ENCODE data around the gene ASIC2.
A peak's percentile ranks its signal among the peaks of the same experiment; 100 is the strongest.

Gene ASIC2

GRCh38 chr17:33113276-33113990 lies 179.7 kb downstream of the ASIC2 start:
- DNase-seq, result peak; percentile 41

GRCh38 chr17:33112763-33113162 lies 180.3 kb downstream of the ASIC2 start:
- peak; percentile 8 for DNase-seq

GRCh38 chr17:33109336-33110072 lies 183.6 kb downstream of the ASIC2 start:
- no peak for DNase-seq

GRCh38 chr17:33106525-33107165 lies 186.4 kb downstream of the ASIC2 start:
- DNase-seq, result peak; percentile 14

- no peak for DNase-seq
Measured at GRCh38 chr17:33105911-33106310, 187.2 kb downstream of the ASIC2 start.

- DNase-seq, result no peak
Measured at GRCh38 chr17:33099906-33100305, 193.2 kb downstream of the ASIC2 start.

- no peak for DNase-seq
Measured at GRCh38 chr17:33099252-33099651, 193.8 kb downstream of the ASIC2 start.

GRCh38 chr17:33097411-33097810 lies 195.7 kb downstream of the ASIC2 start:
- no peak for DNase-seq

GRCh38 chr17:33096161-33096560 lies 196.9 kb downstream of the ASIC2 start:
- DNase-seq, result no peak

- DNase-seq, result no peak
Measured at GRCh38 chr17:33091271-33091670, 201.8 kb downstream of the ASIC2 start.

- DNase-seq, result no peak
Measured at GRCh38 chr17:33090806-33091205, 202.3 kb downstream of the ASIC2 start.

- no peak for DNase-seq
Measured at GRCh38 chr17:33086878-33087277, 206.2 kb downstream of the ASIC2 start.

GRCh38 chr17:33086041-33086440 lies 207.1 kb downstream of the ASIC2 start:
- no peak for DNase-seq

- no peak for DNase-seq
Measured at GRCh38 chr17:33085256-33085655, 207.8 kb downstream of the ASIC2 start.

- no peak for DNase-seq
Measured at GRCh38 chr17:33084755-33085154, 208.3 kb downstream of the ASIC2 start.

GRCh38 chr17:33082529-33083173 lies 210.4 kb downstream of the ASIC2 start:
- DNase-seq, result no peak

- DNase-seq, result no peak
Measured at GRCh38 chr17:33080091-33080490, 213.0 kb downstream of the ASIC2 start.

GRCh38 chr17:33079201-33079600 lies 213.9 kb downstream of the ASIC2 start:
- DNase-seq, result no peak

GRCh38 chr17:33076979-33077378 lies 216.1 kb downstream of the ASIC2 start:
- DNase-seq, result no peak

GRCh38 chr17:33073416-33073815 lies 219.7 kb downstream of the ASIC2 start:
- DNase-seq, result no peak

GRCh38 chr17:33072421-33073161 lies 220.5 kb downstream of the ASIC2 start:
- DNase-seq, result no peak

- no peak for DNase-seq
Measured at GRCh38 chr17:33071656-33072055, 221.4 kb downstream of the ASIC2 start.

Measured in fibroblast of skin of abdomen (primary cell).